Peyer's patch (tissue), 4 donors: ENCODE data around the gene MYL12A.

Experiments
- POLR2A ChIP-seq, 2 donors: fragments of 450-650 bp; IDR thresholded peaks; one replicate each; pipeline ENCODE4 v1.5.1; 2017; ENCODE audit warnings: antibody characterized with exemption in 2 of 2, mild to moderate bottlenecking in 2 of 2, moderate library complexity in 2 of 2
- TF ChIP-seq, protein P1 (sequence below), 6 experiments: fragments of 450-650 bp in 4 of 6; fragments of 200-600 bp in 2 of 6; sonication (generic) in 1 of 6; IDR thresholded peaks; one replicate each; pipeline ENCODE4 v1.5.1; 2017 to 2019; ENCODE audit warnings: antibody characterized with exemption in 6 of 6, mild to moderate bottlenecking in 3 of 6, moderate library complexity in 1 of 6

DNA sequence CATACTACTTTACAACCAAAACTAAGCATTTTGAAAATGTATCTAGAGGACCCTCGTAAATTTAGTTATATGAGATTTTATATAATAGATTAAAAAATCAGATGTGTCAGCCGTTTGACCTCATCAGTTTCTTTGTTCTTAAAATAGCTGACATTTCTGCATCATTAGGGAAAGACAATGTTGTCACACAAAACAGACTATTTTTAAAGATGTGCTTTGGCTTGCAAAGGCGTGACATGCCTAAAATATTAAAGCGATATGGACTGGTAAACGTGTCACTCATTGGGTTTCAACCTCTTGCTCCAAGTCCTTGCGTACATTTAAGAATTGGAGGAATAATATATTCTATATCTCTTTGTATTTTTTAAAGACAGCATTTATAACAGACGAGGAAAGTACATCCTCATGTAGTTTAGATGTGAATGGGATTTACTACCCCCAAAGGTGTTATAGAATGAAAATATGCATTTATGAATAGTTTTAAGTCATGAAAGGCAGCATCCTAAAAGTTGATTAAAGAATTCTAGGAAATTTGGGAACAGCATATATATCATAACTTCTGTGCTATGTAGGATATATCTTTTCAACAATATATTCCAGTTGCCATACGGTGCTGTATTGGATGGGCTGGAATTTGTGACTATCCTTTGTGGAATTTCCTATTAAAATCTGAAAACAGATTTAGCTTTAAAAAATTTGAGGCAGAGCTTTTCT lies 3.8 kb downstream of the MYL12A start:
- no peak for TF ChIP-seq POLR2A (IDR thresholded peaks at IDR 0.05)
- TF ChIP-seq, protein P1, sequence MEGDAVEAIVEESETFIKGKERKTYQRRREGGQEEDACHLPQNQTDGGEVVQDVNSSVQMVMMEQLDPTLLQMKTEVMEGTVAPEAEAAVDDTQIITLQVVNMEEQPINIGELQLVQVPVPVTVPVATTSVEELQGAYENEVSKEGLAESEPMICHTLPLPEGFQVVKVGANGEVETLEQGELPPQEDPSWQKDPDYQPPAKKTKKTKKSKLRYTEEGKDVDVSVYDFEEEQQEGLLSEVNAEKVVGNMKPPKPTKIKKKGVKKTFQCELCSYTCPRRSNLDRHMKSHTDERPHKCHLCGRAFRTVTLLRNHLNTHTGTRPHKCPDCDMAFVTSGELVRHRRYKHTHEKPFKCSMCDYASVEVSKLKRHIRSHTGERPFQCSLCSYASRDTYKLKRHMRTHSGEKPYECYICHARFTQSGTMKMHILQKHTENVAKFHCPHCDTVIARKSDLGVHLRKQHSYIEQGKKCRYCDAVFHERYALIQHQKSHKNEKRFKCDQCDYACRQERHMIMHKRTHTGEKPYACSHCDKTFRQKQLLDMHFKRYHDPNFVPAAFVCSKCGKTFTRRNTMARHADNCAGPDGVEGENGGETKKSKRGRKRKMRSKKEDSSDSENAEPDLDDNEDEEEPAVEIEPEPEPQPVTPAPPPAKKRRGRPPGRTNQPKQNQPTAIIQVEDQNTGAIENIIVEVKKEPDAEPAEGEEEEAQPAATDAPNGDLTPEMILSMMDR (IDR thresholded peaks at IDR 0.05): no peak
